GM12873 (cell line): Measurements from ENCODE around the gene METTL3.

ENCODE experiments used
- TF ChIP-seq, protein P1 (sequence below): IDR thresholded peaks from 2 replicates; pipeline ENCODE4 v1.5.1; 2012; ENCODE audit warnings: low read depth, mild to moderate bottlenecking, moderate library complexity, low read length, control low read depth; ENCODE audit not compliant: insufficient read depth; ENCODE audit errors: missing control alignments

Gene METTL3

DNA sequence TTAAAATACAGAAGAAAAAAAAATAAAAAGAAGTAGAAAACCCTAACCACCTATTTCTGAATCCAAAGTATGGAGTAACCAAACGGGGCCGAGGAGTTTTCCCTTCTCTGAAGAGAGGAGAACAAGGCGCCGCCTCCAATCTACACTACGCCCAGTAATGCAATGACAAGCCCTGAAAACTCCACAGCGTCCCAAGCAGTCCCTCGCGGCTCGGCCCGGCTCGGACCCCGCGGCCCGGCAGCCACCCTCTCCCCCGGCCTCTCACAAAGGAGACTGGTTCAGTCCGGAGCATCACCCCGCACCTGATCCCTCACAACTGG is 55.6 kb downstream of the METTL3 start:
- TF ChIP-seq, protein P1, sequence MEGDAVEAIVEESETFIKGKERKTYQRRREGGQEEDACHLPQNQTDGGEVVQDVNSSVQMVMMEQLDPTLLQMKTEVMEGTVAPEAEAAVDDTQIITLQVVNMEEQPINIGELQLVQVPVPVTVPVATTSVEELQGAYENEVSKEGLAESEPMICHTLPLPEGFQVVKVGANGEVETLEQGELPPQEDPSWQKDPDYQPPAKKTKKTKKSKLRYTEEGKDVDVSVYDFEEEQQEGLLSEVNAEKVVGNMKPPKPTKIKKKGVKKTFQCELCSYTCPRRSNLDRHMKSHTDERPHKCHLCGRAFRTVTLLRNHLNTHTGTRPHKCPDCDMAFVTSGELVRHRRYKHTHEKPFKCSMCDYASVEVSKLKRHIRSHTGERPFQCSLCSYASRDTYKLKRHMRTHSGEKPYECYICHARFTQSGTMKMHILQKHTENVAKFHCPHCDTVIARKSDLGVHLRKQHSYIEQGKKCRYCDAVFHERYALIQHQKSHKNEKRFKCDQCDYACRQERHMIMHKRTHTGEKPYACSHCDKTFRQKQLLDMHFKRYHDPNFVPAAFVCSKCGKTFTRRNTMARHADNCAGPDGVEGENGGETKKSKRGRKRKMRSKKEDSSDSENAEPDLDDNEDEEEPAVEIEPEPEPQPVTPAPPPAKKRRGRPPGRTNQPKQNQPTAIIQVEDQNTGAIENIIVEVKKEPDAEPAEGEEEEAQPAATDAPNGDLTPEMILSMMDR: no peak

DNA sequence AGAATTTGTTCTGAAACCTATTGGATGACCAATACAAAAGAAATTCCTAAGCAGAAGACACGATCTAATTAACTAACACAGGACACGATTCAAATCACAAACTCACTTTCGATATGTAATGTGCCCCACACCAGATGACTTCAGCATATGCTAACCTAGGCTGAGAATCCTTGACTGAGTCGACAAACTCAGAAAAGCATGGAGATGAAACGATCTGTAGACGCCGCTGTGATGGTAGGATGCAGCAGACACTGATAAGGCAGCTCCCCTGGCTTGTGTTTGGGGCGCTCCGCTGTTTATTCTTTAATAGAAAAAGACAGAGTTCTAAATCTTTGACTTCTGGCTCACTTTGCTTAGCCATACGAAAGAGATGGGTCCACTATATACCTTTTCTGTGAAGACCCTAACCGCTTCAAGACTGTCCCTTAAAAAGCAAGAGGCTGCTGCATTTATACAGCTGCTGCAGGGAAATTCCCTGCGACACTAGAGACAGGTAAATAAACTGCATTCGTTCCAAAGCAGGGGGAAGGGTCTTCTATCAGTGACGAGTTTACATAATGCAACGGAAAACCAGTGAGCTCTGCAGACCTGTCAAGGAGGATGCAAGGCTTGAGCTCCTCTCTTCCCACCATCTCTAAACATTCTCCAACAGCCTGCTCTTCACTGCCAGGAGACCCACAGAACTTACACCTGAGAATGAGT is 56.1 kb downstream of the METTL3 start:
- TF ChIP-seq, protein P1: no peak

DNA sequence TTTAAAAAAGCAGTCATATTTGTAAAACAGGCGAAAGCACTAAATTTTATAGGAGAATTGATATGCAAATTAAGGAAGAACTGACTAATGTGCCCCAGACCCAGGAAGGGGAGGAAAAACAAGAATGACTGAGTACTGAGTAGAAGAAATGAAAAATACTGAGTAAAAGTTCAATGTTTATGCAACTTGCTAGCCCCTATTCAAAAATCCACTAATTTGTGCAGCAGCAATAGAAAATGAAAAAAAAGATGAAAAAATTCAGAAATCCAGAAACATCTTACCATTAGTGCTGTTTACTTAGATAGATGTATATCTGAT is 61.3 kb downstream of the METTL3 start:
- TF ChIP-seq, protein P1: no peak
